CD4-positive, alpha-beta T cell treated with Interleukin-4 for 1 hour (primary cell): ENCODE data around the gene UBL3.

ENCODE experiments used
- DNase-seq, 2 donors: peaks; one replicate each; pipeline ENCODE4 v3.0.0-alpha.2; 2020 to 2022

UBL3 gene

GRCh38 chr13:29856426-29856825 is 6.0 kb upstream of the UBL3 start:
- DNase-seq = no peak

DNA sequence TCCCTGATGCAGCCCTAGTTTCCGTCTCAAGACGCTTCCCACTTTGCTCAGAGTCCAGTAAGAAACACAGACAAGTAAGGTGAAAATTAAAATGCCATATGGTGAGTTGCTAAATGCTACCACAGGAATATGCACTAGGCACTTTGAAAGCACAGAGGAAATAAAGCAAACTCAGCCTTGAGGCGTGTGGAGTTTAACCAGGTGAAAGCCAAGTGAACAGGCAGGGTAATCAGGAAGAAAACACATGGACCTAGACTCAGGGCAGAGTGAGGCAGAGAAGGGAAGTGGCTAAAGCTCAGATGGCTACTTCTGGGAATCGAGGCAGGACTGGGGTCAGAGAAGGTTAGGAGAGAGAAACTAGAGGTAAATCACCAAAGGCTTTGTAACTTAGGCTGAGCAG is 5.4 kb upstream of the UBL3 start:
- no peak for DNase-seq

- no peak for DNase-seq
Measured at GRCh38 chr13:29855009-29855408, 4.6 kb upstream of the UBL3 start.

- no peak for DNase-seq
Measured at GRCh38 chr13:29853131-29853530, 2.7 kb upstream of the UBL3 start.

- no peak for DNase-seq
Measured at GRCh38 chr13:29852472-29853054, 2.1 kb upstream of the UBL3 start.

DNA sequence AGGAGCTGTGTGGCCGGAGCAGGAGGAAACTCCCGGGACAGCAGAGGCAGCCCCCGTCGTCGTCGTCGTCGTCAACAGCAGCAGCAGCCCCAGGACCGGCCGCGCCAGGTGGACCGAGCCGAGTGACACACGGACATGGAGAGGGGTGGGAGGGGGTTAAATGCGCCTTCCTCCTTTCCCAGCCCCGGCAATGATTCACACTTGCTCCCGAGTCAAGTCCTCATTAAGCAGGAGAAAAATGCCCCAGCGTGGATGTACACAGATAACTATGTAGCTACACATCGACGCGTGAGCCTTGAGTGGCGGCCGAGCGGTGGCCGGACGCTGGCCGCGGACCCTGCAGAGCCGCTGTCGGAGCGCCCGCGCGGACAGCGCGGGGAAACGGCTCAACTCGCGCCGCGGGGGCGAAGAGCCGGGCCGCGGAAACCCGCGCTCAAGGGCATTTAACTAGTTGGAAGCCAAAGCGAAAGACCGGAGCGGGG is 645 bp downstream of the UBL3 start:
- DNase-seq = peak; percentile 46 to 51

DNA sequence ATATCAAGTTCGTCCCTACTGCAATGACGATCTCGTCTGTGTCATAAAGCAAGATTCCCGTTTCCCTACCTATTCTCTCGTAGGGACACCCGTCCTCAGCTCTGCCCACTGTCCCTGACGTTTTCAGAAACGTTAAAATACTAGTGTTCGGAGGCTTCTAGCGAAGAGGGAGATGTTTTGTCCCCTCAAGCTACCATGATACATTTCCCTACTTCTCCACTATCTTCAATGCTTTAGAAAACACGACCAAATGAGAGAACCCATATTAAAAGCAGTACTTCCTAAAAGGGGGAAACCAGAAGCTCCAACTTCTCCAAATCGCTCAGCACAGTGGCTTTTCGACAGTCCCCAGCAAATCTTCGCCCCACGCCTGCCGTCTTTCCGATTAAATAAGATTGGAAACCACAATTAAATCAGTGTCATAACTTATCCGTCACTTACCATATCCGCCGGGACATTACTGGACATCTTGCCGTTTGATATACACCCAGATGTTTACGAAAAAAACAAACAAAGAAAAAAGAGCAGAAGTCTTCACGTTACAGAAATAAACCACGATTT is 1.3 kb downstream of the UBL3 start:
- peak; percentile 62 to 69 for DNase-seq

DNA sequence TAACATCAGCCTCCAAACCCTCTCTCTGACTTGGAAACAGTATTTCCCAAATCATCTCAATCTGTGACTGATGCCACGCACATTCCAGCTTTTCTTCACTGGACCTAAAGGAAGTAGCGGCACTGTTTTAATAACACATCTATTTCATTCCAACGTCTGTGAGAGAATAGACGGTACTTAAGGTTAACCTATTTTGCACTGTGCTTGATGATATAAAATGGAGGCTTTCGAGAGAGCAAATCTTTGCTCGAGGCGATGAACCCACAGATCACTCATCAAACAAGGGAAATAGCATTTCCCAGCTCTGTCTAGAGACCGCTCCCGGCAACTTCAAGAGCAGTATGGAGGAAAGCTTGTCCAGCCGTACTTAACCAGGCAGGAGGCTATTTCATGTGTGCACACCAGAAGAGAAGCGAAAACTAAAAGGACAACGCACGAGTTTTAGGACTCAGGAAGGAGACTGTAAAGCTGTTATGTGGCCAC is 2.9 kb downstream of the UBL3 start:
- DNase-seq = peak in 1 of 2 donors; percentile 22

DNA sequence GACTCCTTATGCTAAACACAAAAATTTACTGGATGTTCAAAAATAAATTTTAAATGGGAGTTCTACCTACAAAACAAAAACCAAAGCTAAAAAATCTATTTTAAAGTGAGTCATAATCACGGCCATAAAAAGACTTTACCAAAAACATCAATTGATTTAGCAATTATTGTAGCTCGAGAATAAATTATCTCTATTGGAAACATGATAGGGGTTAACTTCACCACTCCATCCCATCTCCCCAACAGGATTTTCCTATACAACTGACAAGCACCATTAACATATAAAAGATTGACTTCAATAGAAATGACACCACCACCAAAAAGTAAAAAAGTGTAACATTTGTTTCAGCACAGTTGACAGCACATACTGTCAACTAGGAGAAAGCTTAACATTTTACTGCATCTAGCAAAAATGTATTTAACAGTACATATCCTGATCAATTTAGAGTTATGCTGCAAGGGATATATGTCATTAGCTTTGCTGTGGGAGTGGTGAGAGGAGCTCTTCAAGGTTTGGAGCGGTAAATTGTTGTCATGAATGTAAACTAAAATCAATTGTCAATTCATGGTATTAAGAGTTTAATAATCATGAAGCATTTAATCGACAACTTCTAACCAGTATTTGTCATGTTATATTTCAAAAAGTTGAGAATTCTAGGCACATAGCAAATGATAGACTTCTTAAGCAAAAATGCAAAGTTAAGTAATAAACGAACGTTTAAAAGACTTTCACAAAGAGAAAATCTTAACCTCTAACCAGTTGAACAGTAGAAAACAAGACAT is 3.8 kb downstream of the UBL3 start:
- no peak for DNase-seq

DNA sequence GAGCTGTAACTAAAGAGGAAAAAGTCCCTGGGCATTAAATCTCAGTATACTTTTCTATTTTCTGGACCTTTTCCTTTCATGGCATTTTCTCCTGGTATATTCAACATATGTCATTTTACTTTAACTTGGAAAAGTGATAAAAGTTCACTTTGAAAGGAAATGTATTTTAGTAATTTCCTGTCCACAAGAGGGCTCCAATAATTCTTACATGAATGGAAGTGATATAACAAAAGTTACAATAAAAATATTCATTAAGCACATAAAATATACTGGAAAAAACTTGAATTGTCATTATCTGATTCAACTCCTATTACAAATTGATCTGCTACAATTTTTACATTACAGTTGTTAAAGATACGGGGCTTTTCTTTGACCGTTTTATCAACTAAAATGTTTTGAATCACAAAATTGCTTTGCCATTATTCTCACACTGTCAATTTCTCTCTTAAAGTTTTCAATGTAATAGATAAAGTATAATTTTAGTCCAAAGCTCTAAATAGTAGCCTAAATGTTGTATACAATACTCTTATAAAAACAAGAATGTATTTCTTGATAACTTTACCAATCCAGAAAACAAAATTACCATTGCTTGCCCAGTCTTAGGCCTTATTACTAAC is 4.9 kb downstream of the UBL3 start:
- DNase-seq = peak in 1 of 2 donors; percentile 39

GRCh38 chr13:29844441-29844840 is 6.0 kb downstream of the UBL3 start:
- no peak for DNase-seq

DNA sequence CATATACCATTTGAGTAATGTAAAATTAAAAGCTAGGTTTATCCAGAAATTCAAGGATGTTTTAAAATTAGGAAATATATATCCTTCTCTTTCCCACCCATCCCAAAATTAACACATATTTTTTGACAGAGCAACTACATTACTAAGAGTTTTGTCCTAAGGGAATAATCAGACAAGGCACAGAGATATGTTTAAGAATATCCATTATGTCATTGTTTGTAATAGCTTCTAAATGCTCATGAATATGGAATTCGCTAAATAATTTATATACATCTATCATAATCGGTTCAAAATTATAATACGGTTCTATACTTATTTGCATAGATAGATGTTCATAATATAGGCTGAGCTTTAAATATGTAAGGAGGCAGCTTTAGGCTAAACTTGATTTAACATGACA is 9.8 kb downstream of the UBL3 start:
- no peak for DNase-seq

GRCh38 chr13:29835280-29836061 is 14.9 kb downstream of the UBL3 start:
- DNase-seq = no peak

DNA sequence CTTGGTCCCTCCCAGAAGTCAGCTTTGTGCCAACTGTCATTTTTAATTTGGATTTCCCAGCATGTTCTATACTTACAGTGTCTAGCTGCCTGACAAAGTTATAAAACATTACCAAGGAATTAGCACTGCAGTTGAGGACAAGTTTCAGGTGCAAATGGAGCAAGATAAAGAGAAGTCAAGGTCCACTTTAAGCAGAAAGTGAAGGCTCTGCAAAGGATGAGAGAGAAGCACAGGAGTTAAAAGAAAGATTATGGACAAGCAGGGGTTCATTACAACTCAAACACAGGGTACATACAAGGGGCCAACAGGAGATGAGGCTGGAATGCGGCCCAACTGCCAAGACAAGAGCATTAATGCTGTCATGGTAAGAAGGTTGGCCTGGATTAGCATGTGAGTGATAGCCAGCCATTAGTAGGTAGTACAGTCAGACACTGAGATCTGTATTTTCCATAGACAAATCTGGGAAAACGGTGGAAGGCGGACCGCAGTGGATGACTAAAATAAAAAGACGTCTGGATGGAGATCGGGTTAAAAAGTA is 17.6 kb downstream of the UBL3 start:
- DNase-seq = no peak

GRCh38 chr13:29830000-29830399 is 20.4 kb downstream of the UBL3 start:
- no peak for DNase-seq

GRCh38 chr13:29819143-29819542 is 31.3 kb downstream of the UBL3 start:
- DNase-seq = no peak

DNA sequence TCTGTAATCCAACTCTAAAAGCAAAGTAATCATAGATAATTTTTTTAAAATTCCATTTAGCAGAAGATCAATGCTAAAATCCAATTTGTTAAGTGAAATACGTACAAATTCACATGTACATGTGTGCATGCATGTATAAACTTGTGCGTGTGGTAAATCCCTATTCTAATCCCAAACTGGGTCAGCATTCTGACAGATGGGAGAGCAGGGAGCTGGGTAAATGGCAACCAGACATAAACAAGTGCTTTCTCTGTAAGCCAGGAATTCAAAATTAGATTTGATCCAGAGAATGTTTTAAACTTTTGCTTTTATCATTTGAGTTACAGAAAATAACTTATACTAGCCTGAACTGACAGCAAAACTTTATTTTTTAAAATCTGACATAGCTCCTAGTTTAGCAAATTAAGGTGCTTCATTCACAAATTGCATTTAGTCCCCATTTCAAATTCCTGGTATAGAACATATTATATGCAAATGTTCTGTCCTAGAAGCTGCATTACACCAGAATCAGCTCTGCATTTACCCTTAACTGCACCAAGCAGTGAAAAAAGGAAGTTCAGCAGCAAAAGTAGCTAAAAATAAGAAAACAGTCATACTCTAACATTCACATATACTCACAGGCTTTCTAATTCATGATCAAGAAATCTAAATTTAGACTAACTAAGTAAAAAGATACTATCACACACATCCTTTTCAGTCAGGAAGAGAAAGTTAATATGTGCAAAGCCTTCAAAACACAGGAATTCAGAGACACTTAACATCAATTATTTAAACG is 32.6 kb downstream of the UBL3 start:
- DNase-seq = peak in 1 of 2 donors; percentile 8

GRCh38 chr13:29816715-29817114 is 33.7 kb downstream of the UBL3 start:
- no peak for DNase-seq

DNA sequence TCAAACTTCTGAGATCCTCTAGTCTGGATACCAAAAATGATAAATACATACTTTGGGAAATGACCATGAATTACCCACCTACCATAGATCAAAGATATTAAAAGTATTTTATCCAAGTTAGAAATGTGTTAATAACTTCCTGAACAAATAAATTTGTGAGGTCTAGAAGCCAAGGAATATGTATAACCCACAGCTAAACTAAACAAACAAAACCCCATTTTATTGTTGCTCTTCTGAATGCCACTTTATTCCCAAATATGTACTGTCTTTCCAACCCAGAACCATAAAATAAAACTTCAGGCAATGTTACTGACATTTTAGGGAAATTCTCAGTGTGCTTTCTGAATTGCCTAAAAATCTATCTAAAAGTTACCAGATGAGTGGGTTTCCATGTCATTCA is 35.1 kb downstream of the UBL3 start:
- no peak for DNase-seq

- DNase-seq = no peak
Measured at GRCh38 chr13:29810898-29811297, 39.5 kb downstream of the UBL3 start.

DNA sequence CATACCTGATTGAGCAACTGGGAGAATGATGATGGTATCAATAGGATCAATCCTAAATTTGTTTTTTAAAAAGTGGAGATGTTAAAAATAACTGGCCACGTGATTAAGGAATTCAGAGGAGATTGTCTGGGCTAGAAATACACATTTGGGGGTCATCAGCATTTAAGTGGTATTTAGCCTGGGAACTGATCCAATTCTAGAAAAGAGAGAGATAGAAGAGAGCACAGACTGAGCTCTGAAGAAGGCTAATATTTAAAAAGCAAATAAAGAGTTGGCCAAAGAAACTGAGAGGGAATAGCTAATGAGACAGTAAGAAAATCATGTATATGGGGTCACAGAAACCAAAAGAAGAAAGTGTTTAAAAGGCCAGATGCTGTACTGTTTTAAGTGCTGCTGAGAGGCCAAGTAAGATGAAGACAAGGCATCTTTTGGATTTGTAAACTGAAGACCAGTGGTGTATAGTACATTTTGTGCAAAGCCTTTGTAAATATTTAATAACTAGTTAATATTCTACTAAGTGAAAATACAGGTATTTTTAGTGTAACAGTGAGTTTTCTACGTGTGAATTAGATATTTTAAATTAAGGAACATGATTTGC is 40.2 kb downstream of the UBL3 start:
- DNase-seq = no peak
